ENCODE measurements around the gene COL24A1. TPM values are rescaled to one million over a fixed set of nuclear protein-coding genes. Genes with fewer than 3 reads are reported as not detected.

The COL24A1 gene
- total RNA-seq, 1 experiment from 2014 or later = 0.35 TPM

GRCh38 chr1:85947186-85947585 is 209.4 kb downstream of the COL24A1 start:
- Histone ChIP-seq H2AK5ac (ENCODE audit: insufficient read length, low read length) (no peak overlapping the region), H3K27me3 (ENCODE audit: insufficient read depth, low read length) (no peaks in the 10 kb centered on the region), H3K18ac (ENCODE audit: insufficient read length, low read depth, low read length) (no peak overlapping the region), H3K9ac (ENCODE audit: extremely low read depth, insufficient read length, low read length) (no peak overlapping the region), H3K4me1 (ENCODE audit: insufficient read depth, low read length) (no peaks in the 10 kb centered on the region), H2BK15ac (ENCODE audit: low read depth, low read length) (no peak overlapping the region), H2BK20ac (ENCODE audit: low read depth, low read length, poor library complexity, severe bottlenecking) (no peak overlapping the region), H3K23me2 (ENCODE audit: insufficient read length, low read depth, low read length, poor library complexity, severe bottlenecking) (no peaks in the 10 kb centered on the region), H2BK5ac (ENCODE audit: insufficient read length, low read length) (no peak overlapping the region), H3K56ac (ENCODE audit: insufficient read length, low read depth, low read length) (no peak overlapping the region), H3K4ac (ENCODE audit: low read depth, low read length) (no peak overlapping the region), H3K23ac (ENCODE audit: insufficient read length, low read depth, low read length) (no peak overlapping the region), H3K27ac (ENCODE audit: insufficient read length, low read depth, low read length) (no peak overlapping the region), H3T11ph (ENCODE audit: low read length) (no peak overlapping the region), H2AFZ (ENCODE audit: low read length) (no peak overlapping the region), H3K9me3 (ENCODE audit: control insufficient read depth, low read depth, low read length) (no peaks in the 10 kb centered on the region), H2BK120ac (ENCODE audit: low read depth, low read length, poor library complexity, severe bottlenecking) (no peak overlapping the region), H3K14ac (ENCODE audit: insufficient read depth, low read length) (no peak overlapping the region), H3K4me2 (ENCODE audit: insufficient read depth, insufficient read length, low read length) (no peak overlapping the region), H4K20me1 (ENCODE audit: control insufficient read depth, insufficient read depth, insufficient read length) (no peaks in the 10 kb centered on the region), H4K91ac (ENCODE audit: insufficient read length, low read depth, low read length) (no peak overlapping the region), H3K79me2 (ENCODE audit: insufficient read depth, low read length) (no peaks in the 10 kb centered on the region), H2BK12ac (ENCODE audit: insufficient read length, low read depth, low read length) (no peak overlapping the region), H4K5ac (ENCODE audit: insufficient read length, low read depth, low read length) (no peak overlapping the region), H3K79me1 (ENCODE audit: insufficient read depth, low read depth, low read length, poor library complexity, severe bottlenecking) (no peaks in the 10 kb centered on the region), H4K8ac (replicated peaks; ENCODE audit: insufficient read length, low read depth, low read length) (no peak overlapping the region)
- Mint-ChIP-seq H3K27me3 (ENCODE audit: low read depth) (no peaks in the 10 kb centered on the region; the same call in 1 of the 2 replicates), H3K4me3 (no peak overlapping the region), H3K4me1 (no peaks in the 10 kb centered on the region), H3K9me3 (no peaks in the 10 kb centered on the region), H3K27ac (no peak overlapping the region), H3K36me3 (ENCODE audit: insufficient read depth in 1 of 3, low read depth in 3 of 3) (no peaks in the 10 kb centered on the region)
- no peak for DNase-seq
- WGBS (ENCODE audit: extremely low coverage, insufficient read length, low lambda C conversion rate) = no CpG with 5 or more reads among the region's 2 CpGs
- TF ChIP-seq CTCF (conservative IDR thresholded peaks at IDR 0.05) = no peak
